ENCODE measurements around the gene SLC25A10. TPM values are rescaled to one million over a fixed set of nuclear protein-coding genes. Genes with fewer than 3 reads are reported as not detected.
"Not testable (repeated sequence)": the region's sequence is repeated elsewhere in the genome, so short reads cannot be mapped to it uniquely, and the experiment has no call there.

The SLC25A10 gene
- total and polyA plus RNA-seq, 8 donors: 12.0 to 55.8 (median 24.1) TPM

- no peak for TF ChIP-seq CTCF (IDR thresholded peaks at IDR 0.05)
- ATAC-seq (no peak), FAIRE-seq (no peak), DNase-seq (peak in 1 of 6 donors; percentile 12)
- Histone ChIP-seq H3K4me1 (peaks cover 0 to 3% (median 0%) of the 10 kb centered on the region in 3 donors), H3K9me3 (no peaks in the 10 kb centered on the region), H3K27ac (no peak overlapping the region), H3K36me3 (no peaks in the 10 kb centered on the region), H3K4me3 (no peak overlapping the region), H3K27me3 (no peaks in the 10 kb centered on the region)
- WGBS, 2 donors: 86 to 87% methylated on average over 27 of the region's 27 CpGs
- intact Hi-C loops (cut with DNase I): no loop called here
Observed at GRCh38 chr17:81738801-81739393, 26.8 kb downstream of the SLC25A10 start.

- 86 to 87% methylated on average over 8 of the region's 8 CpGs for WGBS, 2 donors
- intact Hi-C loops (cut with DNase I); H3K4me1 ChIP-seq; DNase-seq; H3K27ac ChIP-seq; H3K36me3 ChIP-seq; H3K27me3 ChIP-seq; H3K4me3 ChIP-seq; ATAC-seq; FAIRE-seq; H3K9me3 ChIP-seq: not testable (repeated sequence)
Observed at GRCh38 chr17:81739593-81739992, 27.5 kb downstream of the SLC25A10 start.

GRCh38 chr17:81740395-81740961, 28.4 kb downstream of the SLC25A10 start:
- no peaks in the 10 kb centered on the region for H3K36me3 ChIP-seq
- H3K4me1 ChIP-seq: peaks cover 0 to 3% (median 0%) of the 10 kb centered on the region in 3 donors
- H3K27ac ChIP-seq: no peak overlapping the region
- WGBS, 2 donors: 63 to 73% methylated on average over 25 to 28 of the region's 28 CpGs
- DNase-seq (peak in 1 of 6 donors; percentile 37), FAIRE-seq (no peak), ATAC-seq (peak in 2 of 4 donors; percentile 7 to 10)
- no peak for TF ChIP-seq CTCF (IDR thresholded peaks at IDR 0.05)
- no peaks in the 10 kb centered on the region for H3K27me3 ChIP-seq
- H3K9me3 ChIP-seq: no peaks in the 10 kb centered on the region
- no peak overlapping the region for H3K4me3 ChIP-seq
- intact Hi-C loops (cut with DNase I): no loop called here

GRCh38 chr17:81741049-81741593, 29.0 kb downstream of the SLC25A10 start:
- no peak overlapping the region for H3K4me3 ChIP-seq
- peaks cover 0 to 2% (median 0%) of the 10 kb centered on the region in 3 donors for H3K4me1 ChIP-seq
- FAIRE-seq (no peak), DNase-seq (peak in 2 of 6 donors; percentile 23 to 67), ATAC-seq (peak in 3 of 4 donors; percentile 26 to 29 (median 28))
- no peaks in the 10 kb centered on the region for H3K36me3 ChIP-seq
- WGBS, 2 donors: 25 to 26% methylated on average over 22 of the region's 22 CpGs
- H3K27me3 ChIP-seq: no peaks in the 10 kb centered on the region
- intact Hi-C loops (cut with DNase I): no loop called here
- no peak overlapping the region for H3K27ac ChIP-seq
- no peaks in the 10 kb centered on the region for H3K9me3 ChIP-seq
- TF ChIP-seq CTCF (IDR thresholded peaks at IDR 0.05): no peak

- WGBS, 2 donors: 49 to 52% methylated on average over 26 of the region's 26 CpGs
- no peaks in the 10 kb centered on the region for H3K9me3 ChIP-seq
- intact Hi-C loops (cut with DNase I): no loop called here
- no peaks in the 10 kb centered on the region for H3K4me1 ChIP-seq
- ATAC-seq (no peak), FAIRE-seq (no peak), DNase-seq (peak in 3 of 6 donors; percentile 29 to 74 (median 54))
- no peak overlapping the region for H3K27ac ChIP-seq
- TF ChIP-seq CTCF (IDR thresholded peaks at IDR 0.05): no peak
- H3K36me3 ChIP-seq: no peaks in the 10 kb centered on the region
- H3K27me3 ChIP-seq: no peaks in the 10 kb centered on the region
- no peak overlapping the region for H3K4me3 ChIP-seq
Observed at GRCh38 chr17:81741594-81742452, 29.7 kb downstream of the SLC25A10 start.

All from pancreas (tissue), 10 donors.